ENCODE results near the gene TSPO.

GRCh38 chr22:43136255-43136654 lies 15.1 kb upstream of the TSPO start:
- TF ChIP-seq, protein P1, sequence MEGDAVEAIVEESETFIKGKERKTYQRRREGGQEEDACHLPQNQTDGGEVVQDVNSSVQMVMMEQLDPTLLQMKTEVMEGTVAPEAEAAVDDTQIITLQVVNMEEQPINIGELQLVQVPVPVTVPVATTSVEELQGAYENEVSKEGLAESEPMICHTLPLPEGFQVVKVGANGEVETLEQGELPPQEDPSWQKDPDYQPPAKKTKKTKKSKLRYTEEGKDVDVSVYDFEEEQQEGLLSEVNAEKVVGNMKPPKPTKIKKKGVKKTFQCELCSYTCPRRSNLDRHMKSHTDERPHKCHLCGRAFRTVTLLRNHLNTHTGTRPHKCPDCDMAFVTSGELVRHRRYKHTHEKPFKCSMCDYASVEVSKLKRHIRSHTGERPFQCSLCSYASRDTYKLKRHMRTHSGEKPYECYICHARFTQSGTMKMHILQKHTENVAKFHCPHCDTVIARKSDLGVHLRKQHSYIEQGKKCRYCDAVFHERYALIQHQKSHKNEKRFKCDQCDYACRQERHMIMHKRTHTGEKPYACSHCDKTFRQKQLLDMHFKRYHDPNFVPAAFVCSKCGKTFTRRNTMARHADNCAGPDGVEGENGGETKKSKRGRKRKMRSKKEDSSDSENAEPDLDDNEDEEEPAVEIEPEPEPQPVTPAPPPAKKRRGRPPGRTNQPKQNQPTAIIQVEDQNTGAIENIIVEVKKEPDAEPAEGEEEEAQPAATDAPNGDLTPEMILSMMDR (IDR thresholded peaks at IDR 0.05; ENCODE audit: low read length): peak; percentile 91
- TF ChIP-seq EZH2 (IDR thresholded peaks at IDR 0.05; ENCODE audit: borderline replicate concordance, low read length): no peak

Measured in OCI-LY1 (cell line).